Prostate gland (tissue), 2 donors: ENCODE results near the gene ZSWIM5. TPM values are rescaled to one million over a fixed set of nuclear protein-coding genes. Genes with fewer than 3 reads are reported as not detected.
"Not testable (repeated sequence)": the region's sequence is repeated elsewhere in the genome, so short reads cannot be mapped to it uniquely, and the experiment has no call there.

Experiments
- DNase-seq: peaks from one replicate; pipeline ENCODE4 v3.0.0-alpha.2; 2019; ENCODE audit warnings: low spot score
- H3K27ac ChIP-seq, 2 donors: fragments of 200-600 bp; sonication (generic); 2 replicates each; pipeline ENCODE4 v1.5.1; 2017 to 2019
- H3K27me3 ChIP-seq: fragments of 200-600 bp; sonication (generic); replicated peaks from 2 replicates; pipeline ENCODE4 v1.5.1; 2019; ENCODE audit not compliant: insufficient read depth
- H3K36me3 ChIP-seq, 2 donors: fragments of 200-600 bp; sonication (generic); 1 replicate in 1 of 2; 2 replicates in 1 of 2; pipeline versions ENCODE4 v1.5.1 to v1.8.1; 2017 to 2019
- H3K4me1 ChIP-seq: fragments of 200-600 bp; sonication (generic); replicated peaks from 2 replicates; pipeline ENCODE4 v1.5.1; 2019
- H3K4me3 ChIP-seq, 2 donors: fragments of 200-600 bp; sonication (generic); 2 replicates each; pipeline ENCODE4 v1.5.1; 2017 to 2019
- H3K9me3 ChIP-seq: fragments of 200-600 bp; sonication (generic); 2 replicates; pipeline ENCODE4 v1.5.1; 2017
- POLR2A ChIP-seq: fragments of 450-650 bp; IDR thresholded peaks from one replicate; pipeline ENCODE4 v1.6.1; 2016; ENCODE audit warnings: antibody characterized with exemption, mild to moderate bottlenecking
- POLR2AphosphoS5 ChIP-seq: sonication (generic); formaldehyde crosslinking; IDR thresholded peaks from one replicate; pipeline ENCODE4 v1.6.1; 2017; ENCODE audit warnings: antibody characterized with exemption
- WGBS: methylation state at CpG from one replicate; pipeline ENCODE4 v1.1.5; 2018; 5-methylcytosine and 5-hydroxymethylcytosine counted together
- intact Hi-C: fragments of 100-400 bp; cut with DNase I; formaldehyde crosslinking; loops from one replicate; pipeline ENCODE4 v1.14.2; 2022
- total RNA-seq, 2 donors: library from RNA; depleted of rRNA; stranded (reverse); fragments of >200 nt; gene quantifications; one replicate each; pipeline ENCODE4 v1.1.0, GENCODE V29; 2016
- TF ChIP-seq, protein P1 (sequence below), 4 experiments: fragments of 200-600 bp in 2 of 4; fragments of 450-650 bp in 2 of 4; sonication (generic) in 2 of 4; IDR thresholded peaks; 1 replicate in 3 of 4; 2 replicates in 1 of 4; pipeline ENCODE4 v1.5.1; 2016 to 2019; ENCODE audit warnings: antibody characterized with exemption in 4 of 4, mild to moderate bottlenecking in 2 of 4, moderate library complexity in 2 of 4

ZSWIM5 gene
- total RNA-seq, 2 donors from 2014 or later, result 7.2 to 18.6 TPM

DNA sequence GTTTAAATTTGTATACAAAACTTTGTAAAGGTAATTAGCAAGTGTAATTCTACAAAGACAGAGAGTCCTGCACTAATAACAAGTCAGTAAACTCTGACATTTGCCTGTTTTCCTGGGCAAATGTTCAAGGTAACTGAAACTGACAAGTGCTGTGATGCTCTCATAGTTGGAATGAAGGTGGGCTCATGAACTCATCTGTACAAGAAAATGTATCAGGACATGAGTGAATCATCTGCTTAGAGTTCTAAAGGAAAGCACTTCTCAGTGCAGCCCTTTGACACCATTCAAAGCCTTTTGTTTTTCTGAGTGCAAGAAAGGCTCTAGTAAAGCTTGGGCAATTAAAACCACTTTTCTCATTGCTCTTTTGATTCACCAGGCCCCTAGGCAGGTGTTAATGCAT is 102.9 kb downstream of the ZSWIM5 start:
- no peaks in the 10 kb centered on the region for H3K9me3 ChIP-seq
- H3K27me3 ChIP-seq, result no peaks in the 10 kb centered on the region
- no peaks in the 10 kb centered on the region for H3K36me3 ChIP-seq
- DNase-seq, result no peak
- TF ChIP-seq, protein P1, sequence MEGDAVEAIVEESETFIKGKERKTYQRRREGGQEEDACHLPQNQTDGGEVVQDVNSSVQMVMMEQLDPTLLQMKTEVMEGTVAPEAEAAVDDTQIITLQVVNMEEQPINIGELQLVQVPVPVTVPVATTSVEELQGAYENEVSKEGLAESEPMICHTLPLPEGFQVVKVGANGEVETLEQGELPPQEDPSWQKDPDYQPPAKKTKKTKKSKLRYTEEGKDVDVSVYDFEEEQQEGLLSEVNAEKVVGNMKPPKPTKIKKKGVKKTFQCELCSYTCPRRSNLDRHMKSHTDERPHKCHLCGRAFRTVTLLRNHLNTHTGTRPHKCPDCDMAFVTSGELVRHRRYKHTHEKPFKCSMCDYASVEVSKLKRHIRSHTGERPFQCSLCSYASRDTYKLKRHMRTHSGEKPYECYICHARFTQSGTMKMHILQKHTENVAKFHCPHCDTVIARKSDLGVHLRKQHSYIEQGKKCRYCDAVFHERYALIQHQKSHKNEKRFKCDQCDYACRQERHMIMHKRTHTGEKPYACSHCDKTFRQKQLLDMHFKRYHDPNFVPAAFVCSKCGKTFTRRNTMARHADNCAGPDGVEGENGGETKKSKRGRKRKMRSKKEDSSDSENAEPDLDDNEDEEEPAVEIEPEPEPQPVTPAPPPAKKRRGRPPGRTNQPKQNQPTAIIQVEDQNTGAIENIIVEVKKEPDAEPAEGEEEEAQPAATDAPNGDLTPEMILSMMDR (IDR thresholded peaks at IDR 0.05), result no peak
- no peak for TF ChIP-seq POLR2AphosphoS5
- no peak for TF ChIP-seq POLR2A
- H3K4me3 ChIP-seq, result no peak overlapping the region
- intact Hi-C loops, result no loop called here
- H3K27ac ChIP-seq, result no peak overlapping the region
- no peaks in the 10 kb centered on the region for H3K4me1 ChIP-seq

DNA sequence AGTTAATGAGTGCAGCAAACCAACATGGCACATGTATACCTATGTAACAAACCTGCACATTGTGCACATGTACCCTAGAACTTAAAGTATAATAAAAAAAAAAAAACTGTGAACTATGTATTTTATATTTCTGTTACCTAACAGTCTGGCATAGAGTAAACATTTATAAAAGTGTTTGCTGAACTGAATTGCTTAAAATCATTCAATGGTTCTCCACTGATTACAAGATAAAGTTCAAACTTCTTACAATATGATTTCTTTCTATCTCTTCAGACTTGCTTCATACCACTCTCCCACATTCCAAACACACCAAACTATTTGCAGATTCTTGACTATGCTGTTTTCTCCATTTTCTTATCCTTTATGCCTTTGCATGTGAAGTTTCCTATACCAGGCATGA is 104.5 kb downstream of the ZSWIM5 start:
- H3K27ac ChIP-seq, result no peak overlapping the region
- no peaks in the 10 kb centered on the region for H3K36me3 ChIP-seq
- no peak for DNase-seq
- no peaks in the 10 kb centered on the region for H3K27me3 ChIP-seq
- H3K4me3 ChIP-seq, result no peak overlapping the region
- H3K4me1 ChIP-seq, result no peaks in the 10 kb centered on the region
- intact Hi-C loops, result no loop called here
- TF ChIP-seq POLR2A (no peak), POLR2AphosphoS5 (no peak)
- TF ChIP-seq, protein P1 (IDR thresholded peaks at IDR 0.05), result no peak
- no peaks in the 10 kb centered on the region for H3K9me3 ChIP-seq

DNA sequence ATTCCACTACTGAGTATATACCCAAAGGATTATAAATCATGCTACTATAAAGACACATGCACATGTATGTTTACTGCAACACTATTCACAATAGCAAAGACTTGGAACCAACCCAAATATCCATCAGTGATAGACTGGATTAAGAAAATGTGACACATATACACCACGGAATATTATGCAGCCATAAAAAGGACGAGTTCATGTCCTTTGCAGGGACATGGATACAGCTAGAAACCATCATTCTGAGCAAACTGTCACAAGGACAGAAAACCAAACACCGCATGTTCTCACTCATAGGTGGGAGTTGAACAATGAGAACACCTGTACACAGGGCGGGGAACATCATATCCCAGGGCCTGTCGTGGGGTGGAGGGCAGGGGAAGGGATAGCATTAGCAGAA is 104.9 kb downstream of the ZSWIM5 start:
- H3K27ac ChIP-seq, H3K4me3 ChIP-seq, H3K27me3 ChIP-seq, DNase-seq, H3K9me3 ChIP-seq, intact Hi-C loops, H3K4me1 ChIP-seq, H3K36me3 ChIP-seq: not testable (repeated sequence)
- WGBS, result 86% methylated on average over 5 of the region's 5 CpGs

DNA sequence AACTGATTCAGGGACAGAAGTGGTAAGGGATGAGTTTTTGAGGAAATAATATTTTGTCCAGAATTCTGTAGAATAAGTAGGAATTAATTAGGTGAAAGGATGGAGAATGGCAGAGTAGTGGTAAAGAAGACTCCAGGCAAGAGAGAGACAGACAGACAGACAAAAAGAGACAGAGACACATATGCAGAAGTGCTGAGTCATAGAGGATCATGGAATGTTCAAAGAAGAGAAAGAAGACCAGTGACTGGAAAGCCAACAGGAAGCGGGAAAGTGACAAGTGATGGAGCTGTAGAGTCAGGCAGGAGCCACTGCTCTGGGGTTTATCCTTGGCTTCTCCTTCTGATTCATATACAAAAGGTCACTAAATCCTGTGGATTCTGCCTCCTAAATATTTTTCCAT is 108.5 kb downstream of the ZSWIM5 start:
- no peaks in the 10 kb centered on the region for H3K36me3 ChIP-seq
- no peaks in the 10 kb centered on the region for H3K4me1 ChIP-seq
- no peaks in the 10 kb centered on the region for H3K9me3 ChIP-seq
- no peak for DNase-seq
- no peak overlapping the region for H3K4me3 ChIP-seq
- H3K27me3 ChIP-seq, result no peaks in the 10 kb centered on the region
- H3K27ac ChIP-seq, result no peak overlapping the region
- WGBS, result 100% methylated on average over 1 of the region's 1 CpG
- intact Hi-C loops, result no loop called here
- TF ChIP-seq, protein P1 (IDR thresholded peaks at IDR 0.05), result no peak
- TF ChIP-seq POLR2A, result no peak
- TF ChIP-seq POLR2AphosphoS5, result no peak

DNA sequence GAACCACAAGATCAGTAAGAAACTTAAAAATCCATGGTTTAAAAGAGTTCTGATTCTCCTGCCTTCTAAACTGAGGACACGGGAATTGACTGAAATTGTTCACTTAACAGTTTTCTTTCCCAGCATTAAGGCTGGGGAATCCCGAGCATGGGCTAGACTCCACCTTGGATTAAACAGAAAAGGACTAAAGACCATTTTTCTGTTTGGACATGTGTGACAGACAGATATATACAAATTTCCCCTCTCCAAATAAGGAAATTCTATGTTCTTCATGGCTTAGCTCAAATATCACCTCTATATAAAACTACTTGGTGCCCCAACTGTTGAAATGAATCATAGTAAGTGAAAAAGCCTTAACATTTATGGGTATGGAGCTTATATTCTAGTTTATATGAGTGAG is 109.3 kb downstream of the ZSWIM5 start:
- Histone ChIP-seq H3K27me3 (no peaks in the 10 kb centered on the region), H3K27ac (no peak overlapping the region), H3K4me3 (no peak overlapping the region), H3K4me1 (no peaks in the 10 kb centered on the region), H3K36me3 (no peaks in the 10 kb centered on the region), H3K9me3 (no peaks in the 10 kb centered on the region)
- DNase-seq, result no peak
- intact Hi-C loops, result no loop called here
- 82% methylated on average over 2 of the region's 2 CpGs for WGBS
- TF ChIP-seq, protein P1 (IDR thresholded peaks at IDR 0.05), result no peak
- TF ChIP-seq POLR2AphosphoS5 (no peak), POLR2A (no peak)

DNA sequence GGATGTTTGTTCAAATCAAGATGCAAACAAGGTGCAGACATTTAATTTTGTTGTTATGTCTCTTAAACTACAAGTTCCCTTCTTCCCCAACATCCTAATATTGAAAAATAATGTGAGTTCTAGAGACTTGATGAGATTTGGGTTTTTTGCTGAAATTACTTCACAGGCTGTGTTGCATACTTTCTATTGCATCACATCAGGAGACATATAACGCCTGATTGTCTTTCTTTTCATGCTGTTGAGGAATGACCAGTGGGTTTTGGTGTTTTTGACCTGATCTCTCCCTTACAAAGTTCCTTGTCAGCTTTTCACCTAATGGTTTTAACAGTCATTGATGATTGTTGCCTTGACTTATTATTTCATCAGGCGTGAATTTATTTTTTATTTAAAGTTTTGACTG is 111.0 kb downstream of the ZSWIM5 start:
- no peaks in the 10 kb centered on the region for H3K4me1 ChIP-seq
- TF ChIP-seq POLR2AphosphoS5 (no peak), POLR2A (no peak)
- TF ChIP-seq, protein P1 (IDR thresholded peaks at IDR 0.05), result no peak
- no peaks in the 10 kb centered on the region for H3K27me3 ChIP-seq
- intact Hi-C loops, result no loop called here
- H3K9me3 ChIP-seq, result no peaks in the 10 kb centered on the region
- H3K4me3 ChIP-seq, result no peak overlapping the region
- H3K36me3 ChIP-seq, result no peaks in the 10 kb centered on the region
- DNase-seq, result no peak
- 90% methylated on average over 2 of the region's 2 CpGs for WGBS
- H3K27ac ChIP-seq, result no peak overlapping the region

DNA sequence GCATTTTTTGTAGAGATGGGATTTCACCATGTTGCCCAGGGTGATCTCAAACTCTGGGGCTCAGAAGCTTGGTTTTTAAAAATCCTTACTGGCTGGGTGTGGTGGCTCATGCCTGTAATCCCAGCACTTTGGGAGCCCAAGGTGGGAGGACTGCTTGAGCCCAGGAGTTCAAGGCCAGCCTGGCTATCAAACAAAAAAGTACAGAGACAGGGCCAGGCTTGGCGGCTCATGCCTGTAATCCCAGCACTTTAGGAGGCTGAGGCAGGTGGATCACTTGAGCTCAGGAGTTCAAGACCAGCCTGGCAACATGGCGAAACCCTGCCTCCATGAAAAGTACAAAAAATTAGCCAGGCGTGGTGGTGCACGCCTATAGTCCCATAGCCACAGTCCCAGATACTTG is 112.0 kb downstream of the ZSWIM5 start:
- H3K9me3 ChIP-seq, H3K27ac ChIP-seq, H3K36me3 ChIP-seq, DNase-seq, intact Hi-C loops, H3K4me3 ChIP-seq, H3K4me1 ChIP-seq, H3K27me3 ChIP-seq: not testable (repeated sequence)
- 99% methylated on average over 4 of the region's 4 CpGs for WGBS
